ENCODE results near the gene MYT1.
"Not testable (repeated sequence)": the region's sequence is repeated elsewhere in the genome, so short reads cannot be mapped to it uniquely, and the experiment has no call there.

MYT1 gene

DNA sequence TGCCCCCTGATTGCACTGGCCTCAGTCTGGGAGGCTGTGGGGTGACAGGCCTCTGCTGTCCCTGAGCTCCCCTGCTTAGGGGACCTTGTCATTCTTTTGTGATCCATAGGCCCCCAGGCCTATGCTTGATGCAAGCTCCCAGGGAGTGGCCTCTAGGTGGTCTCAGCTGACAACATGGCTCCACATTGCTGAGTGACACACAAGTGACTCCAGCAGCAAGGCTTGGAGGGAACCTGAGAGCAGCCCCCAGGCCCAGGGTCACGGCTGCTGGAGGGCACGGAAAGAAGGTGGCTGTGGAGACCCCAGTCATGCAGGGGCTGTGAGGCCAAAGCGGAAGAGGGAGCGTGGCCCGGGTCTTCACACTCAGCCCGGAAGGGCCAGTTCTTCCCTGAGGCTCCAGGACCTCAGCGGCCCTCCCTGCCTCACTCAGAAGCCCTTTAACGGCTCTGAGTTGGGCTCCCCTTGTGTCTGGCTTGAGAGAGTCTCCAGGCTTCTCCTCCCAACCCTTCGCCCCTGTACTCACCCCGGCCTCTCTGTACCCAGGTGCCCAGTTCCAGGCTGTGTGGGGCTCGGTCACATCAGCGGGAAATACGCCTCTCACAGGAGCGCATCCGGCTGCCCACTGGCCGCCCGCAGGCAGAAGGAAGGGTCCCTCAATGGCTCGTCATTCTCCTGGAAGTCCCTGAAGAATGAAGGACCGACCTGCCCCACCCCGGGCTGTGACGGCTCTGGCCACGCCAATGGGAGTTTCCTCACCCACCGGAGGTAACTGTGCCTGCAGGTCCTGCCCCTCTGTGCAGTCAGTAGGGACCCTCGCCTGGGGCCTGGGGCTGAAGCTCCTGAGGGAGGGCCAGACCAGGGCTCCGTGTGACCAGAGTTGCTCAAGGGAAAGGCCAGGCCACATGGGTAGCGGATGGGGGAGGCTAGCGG, 67.6 kb downstream of the MYT1 start:
- Histone ChIP-seq H3K27ac (ENCODE audit: low read depth, low read length) (no peak overlapping the region), H3K9ac (ENCODE audit: low read length) (no peak overlapping the region), H3K4me3 (ENCODE audit: low read length) (no peak overlapping the region), H3K36me3 (ENCODE audit: control insufficient read depth, insufficient read depth, low read length) (no peaks in the 10 kb centered on the region), H3K27me3 (ENCODE audit: control insufficient read depth, insufficient read depth, low read length) (no peaks in the 10 kb centered on the region), H3K4me1 (ENCODE audit: control insufficient read depth, insufficient read depth, low read length) (no peaks in the 10 kb centered on the region)

DNA sequence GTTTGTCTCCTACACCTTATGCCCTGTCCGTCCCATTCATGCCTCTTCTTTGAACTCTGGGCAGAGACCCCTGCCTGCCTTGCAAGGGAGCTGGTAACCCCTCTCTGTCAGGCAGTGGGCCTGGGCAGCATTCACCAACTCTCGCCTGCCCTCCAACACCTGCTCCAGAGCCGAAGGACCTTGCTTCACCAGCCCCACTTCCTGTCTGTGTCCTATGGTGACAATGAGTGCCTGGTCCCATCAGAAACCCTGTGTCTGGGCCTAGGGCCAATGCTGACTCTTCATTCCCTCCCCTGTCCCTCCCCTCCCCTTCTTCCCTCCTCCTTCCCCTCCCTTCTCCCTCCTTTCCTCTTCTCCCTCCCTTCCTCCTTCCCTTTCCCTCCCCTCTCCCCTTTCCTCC, 68.5 kb downstream of the MYT1 start:
- Histone ChIP-seq H3K4me3 (ENCODE audit: low read length) (no peak overlapping the region), H3K9ac (ENCODE audit: low read length) (no peak overlapping the region), H3K27me3 (ENCODE audit: control insufficient read depth, insufficient read depth, low read length) (no peaks in the 10 kb centered on the region), H3K27ac (ENCODE audit: low read depth, low read length) (no peak overlapping the region), H3K36me3 (ENCODE audit: control insufficient read depth, insufficient read depth, low read length) (no peaks in the 10 kb centered on the region), H3K4me1 (ENCODE audit: control insufficient read depth, insufficient read depth, low read length) (no peaks in the 10 kb centered on the region)

DNA sequence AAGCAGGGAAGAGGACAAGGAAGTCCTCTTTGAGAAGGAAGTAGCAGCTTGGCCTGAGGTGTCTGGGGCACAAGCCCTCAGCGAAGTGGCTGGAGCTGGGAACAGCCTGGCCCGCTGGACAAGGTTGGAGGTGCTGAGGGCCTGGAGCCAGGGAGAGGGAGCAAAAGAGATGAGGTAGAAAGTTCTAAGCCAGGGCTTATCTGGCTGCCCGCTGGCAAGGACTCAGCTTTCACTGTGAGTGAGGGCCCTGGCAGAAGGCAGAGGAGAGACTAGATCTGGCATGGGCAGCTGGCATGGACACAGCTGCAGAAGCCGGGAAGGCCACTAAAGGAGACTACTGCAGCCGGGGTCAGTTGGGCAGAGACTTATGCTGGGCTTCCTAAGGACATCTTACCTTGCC, 69.5 kb downstream of the MYT1 start:
- no peaks in the 10 kb centered on the region for H3K27me3 ChIP-seq (ENCODE audit: control insufficient read depth, insufficient read depth, low read length)
- no peak overlapping the region for H3K27ac ChIP-seq (ENCODE audit: low read depth, low read length)
- no peaks in the 10 kb centered on the region for H3K36me3 ChIP-seq (ENCODE audit: control insufficient read depth, insufficient read depth, low read length)
- H3K4me3 ChIP-seq (ENCODE audit: low read length) = no peak overlapping the region
- H3K4me1 ChIP-seq (ENCODE audit: control insufficient read depth, insufficient read depth, low read length) = no peaks in the 10 kb centered on the region
- no peak overlapping the region for H3K9ac ChIP-seq (ENCODE audit: low read length)

DNA sequence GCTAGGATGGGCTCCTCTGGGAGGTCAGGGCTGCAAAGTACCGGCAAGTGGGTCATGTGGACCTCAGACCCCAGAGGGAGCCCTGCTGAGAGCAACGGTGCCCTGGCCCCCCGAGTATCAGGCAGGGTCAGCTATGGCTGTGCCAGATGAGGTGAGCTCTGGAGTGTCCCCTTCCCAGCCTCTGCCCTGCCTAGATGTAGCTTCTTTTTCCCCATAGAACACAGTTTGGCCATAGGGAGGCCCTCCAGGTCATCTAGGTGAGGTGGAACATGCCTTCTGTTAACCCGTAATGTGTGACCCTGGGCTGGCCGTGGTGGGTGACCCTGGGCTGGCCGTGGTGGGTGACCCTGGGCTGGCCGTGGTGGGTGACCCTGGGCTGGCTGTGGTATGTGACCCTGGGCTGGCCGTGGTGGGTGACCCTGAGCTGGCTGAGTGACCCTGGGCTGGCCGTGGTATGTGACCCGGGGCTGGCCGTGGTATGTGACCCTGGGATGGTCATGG, 70.1 kb downstream of the MYT1 start:
- Histone ChIP-seq H3K27me3 (ENCODE audit: control insufficient read depth, insufficient read depth, low read length) (no peaks in the 10 kb centered on the region), H3K4me3 (ENCODE audit: low read length) (no peak overlapping the region), H3K36me3 (ENCODE audit: control insufficient read depth, insufficient read depth, low read length) (no peaks in the 10 kb centered on the region), H3K9ac (ENCODE audit: low read length) (no peak overlapping the region), H3K27ac (ENCODE audit: low read depth, low read length) (no peak overlapping the region), H3K4me1 (ENCODE audit: control insufficient read depth, insufficient read depth, low read length) (no peaks in the 10 kb centered on the region)

DNA sequence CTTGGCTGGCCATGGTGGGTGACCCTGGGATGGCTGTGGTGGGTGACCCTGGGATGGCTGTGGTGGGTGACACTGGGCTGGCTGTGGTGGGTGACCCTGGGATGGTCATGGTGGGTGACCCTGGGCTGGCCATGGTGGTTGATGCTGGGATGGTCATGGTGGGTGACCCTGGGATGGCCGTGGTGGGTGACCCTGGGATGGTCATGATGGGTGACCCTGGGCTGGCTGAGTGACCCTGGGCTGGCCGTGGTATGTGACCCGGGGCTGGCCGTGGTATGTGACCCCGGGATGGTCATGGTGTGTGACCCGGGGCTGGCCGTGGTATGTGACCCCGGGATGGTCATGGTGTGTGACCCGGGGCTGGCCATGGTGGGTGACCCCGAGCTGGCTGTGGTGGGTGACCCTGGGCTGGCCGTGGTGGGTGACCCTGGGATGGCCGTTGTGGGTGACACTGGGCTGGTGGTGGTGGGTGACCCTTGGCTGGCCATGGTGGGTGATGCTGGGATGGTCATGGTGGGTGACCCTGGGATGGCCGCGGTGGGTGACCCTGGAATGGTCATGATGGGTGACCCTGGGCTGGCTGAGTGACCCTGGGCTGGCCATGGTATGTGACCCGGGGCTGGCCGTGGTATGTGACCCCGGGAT, 70.8 kb downstream of the MYT1 start:
- H3K36me3 ChIP-seq (ENCODE audit: control insufficient read depth, insufficient read depth, low read length); H3K4me1 ChIP-seq (ENCODE audit: control insufficient read depth, insufficient read depth, low read length); H3K9ac ChIP-seq (ENCODE audit: low read length); H3K27ac ChIP-seq (ENCODE audit: low read depth, low read length); H3K4me3 ChIP-seq (ENCODE audit: low read length); H3K27me3 ChIP-seq (ENCODE audit: control insufficient read depth, insufficient read depth, low read length): not testable (repeated sequence)

DNA sequence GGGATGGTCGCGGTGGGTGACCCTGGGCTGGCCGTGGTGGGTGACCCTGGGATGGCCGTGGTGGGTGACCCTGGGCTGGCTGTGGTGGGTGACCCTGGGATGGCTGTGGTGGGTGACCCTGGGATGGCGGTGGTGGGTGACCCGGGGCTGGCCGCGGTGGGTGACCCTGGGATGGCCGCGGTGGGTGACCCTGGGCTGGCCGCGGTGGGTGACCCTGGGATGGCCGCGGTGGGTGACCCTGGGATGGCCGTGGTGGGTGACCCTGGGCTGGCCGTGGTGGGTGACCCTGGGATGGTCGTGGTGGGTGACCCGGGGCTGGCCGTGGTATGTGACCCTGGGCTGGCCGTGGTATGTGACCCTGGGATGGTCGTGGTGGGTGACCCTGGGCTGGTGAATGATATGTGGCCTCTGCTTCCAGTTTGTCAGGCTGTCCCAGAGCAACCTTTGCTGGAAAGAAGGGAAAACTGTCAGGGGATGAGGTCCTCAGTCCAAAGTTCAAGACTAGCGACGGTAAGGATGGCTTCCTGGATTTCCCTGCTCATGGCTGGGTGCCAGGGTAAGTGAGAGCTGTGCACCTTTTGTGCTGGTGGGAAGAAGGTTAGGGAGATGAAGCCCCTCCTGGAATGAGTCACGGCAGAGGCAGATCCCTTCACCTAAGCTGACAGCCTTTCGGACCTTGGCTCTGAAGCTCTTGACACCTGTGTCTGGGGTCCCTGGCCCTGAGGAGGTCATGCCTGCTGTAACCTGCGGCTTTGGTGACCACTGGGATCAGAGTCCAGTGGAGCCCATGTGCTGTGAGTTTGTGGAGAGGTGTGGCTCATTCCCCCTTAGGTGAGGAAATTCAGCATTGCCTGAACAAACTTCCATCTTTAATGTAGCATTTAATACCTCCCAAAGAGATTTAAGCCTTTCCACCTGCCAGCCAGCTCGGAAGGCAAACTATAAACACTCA, 72.2 kb downstream of the MYT1 start:
- Histone ChIP-seq H3K36me3 (ENCODE audit: control insufficient read depth, insufficient read depth, low read length) (no peaks in the 10 kb centered on the region), H3K27ac (ENCODE audit: low read depth, low read length) (no peak overlapping the region)

DNA sequence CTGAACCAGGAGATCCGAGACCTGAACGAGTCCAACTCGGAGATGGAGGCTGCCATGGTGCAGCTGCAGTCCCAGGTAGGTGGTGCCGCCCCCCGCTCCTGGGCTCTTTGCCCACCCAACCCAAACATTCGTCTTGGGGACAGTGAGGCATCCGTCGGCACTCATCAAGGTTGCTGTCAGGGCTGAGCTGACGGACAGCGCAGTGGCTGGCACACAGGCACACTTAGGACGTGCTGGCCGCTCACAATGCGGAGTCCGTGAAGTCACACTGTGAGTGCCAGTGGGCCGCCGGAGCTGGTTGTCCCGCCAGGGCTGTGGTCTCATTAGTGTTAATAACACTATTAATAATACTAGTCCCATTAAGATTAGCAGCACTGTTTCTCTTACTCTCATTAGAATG, 73.1 kb downstream of the MYT1 start:
- no peak overlapping the region for H3K4me3 ChIP-seq (ENCODE audit: low read length)
- no peak overlapping the region for H3K27ac ChIP-seq (ENCODE audit: low read depth, low read length)
- no peaks in the 10 kb centered on the region for H3K36me3 ChIP-seq (ENCODE audit: control insufficient read depth, insufficient read depth, low read length)
- H3K9ac ChIP-seq (ENCODE audit: low read length) = no peak overlapping the region
- no peaks in the 10 kb centered on the region for H3K27me3 ChIP-seq (ENCODE audit: control insufficient read depth, insufficient read depth, low read length)
- H3K4me1 ChIP-seq (ENCODE audit: control insufficient read depth, insufficient read depth, low read length) = no peaks in the 10 kb centered on the region

More for the DNA sequence above, 72.2 kb downstream of the MYT1 start:
- Histone ChIP-seq H3K4me3 (ENCODE audit: low read length) (no peak overlapping the region), H3K9ac (ENCODE audit: low read length) (no peak overlapping the region), H3K4me1 (ENCODE audit: control insufficient read depth, insufficient read depth, low read length) (no peaks in the 10 kb centered on the region), H3K27me3 (ENCODE audit: control insufficient read depth, insufficient read depth, low read length) (no peaks in the 10 kb centered on the region)

DNA sequence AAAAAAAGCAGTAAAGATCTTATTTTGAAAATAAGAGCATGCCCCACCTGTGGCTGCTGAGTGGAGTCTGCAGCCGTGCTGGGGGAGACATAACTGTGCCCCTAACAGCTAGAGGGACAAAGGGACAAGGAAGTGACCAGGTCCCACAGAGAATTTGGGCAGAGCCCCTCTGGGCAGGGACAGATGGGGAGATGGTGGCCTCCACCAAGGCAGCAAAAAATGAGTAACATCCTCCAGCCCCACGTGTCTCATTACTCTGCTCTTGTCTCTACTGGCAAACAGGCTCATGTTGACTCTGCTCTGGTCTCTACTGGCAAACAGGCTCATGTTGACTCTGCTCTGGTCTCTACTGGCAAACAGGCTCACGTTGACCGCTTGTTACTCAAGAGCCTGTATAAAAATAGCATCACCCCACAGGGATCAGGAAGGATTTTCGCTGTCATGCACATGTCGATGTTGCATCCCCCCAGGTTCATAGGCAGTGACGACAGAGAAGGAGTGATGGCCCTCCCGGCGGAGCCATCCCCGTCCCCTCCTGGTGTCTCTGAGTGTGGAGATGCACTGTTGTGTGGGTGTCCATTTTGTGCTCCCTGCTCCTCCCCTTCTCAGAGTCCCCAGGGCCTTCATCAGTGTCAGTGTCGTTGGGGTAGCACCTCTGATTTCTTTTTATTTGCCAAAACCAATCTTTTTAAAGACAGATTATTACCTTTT, 74.0 kb downstream of the MYT1 start:
- Histone ChIP-seq H3K27me3 (ENCODE audit: control insufficient read depth, insufficient read depth, low read length) (no peaks in the 10 kb centered on the region), H3K9ac (ENCODE audit: low read length) (no peak overlapping the region), H3K4me1 (ENCODE audit: control insufficient read depth, insufficient read depth, low read length) (no peaks in the 10 kb centered on the region), H3K27ac (ENCODE audit: low read depth, low read length) (no peak overlapping the region), H3K4me3 (ENCODE audit: low read length) (no peak overlapping the region), H3K36me3 (ENCODE audit: control insufficient read depth, insufficient read depth, low read length) (no peaks in the 10 kb centered on the region)

DNA sequence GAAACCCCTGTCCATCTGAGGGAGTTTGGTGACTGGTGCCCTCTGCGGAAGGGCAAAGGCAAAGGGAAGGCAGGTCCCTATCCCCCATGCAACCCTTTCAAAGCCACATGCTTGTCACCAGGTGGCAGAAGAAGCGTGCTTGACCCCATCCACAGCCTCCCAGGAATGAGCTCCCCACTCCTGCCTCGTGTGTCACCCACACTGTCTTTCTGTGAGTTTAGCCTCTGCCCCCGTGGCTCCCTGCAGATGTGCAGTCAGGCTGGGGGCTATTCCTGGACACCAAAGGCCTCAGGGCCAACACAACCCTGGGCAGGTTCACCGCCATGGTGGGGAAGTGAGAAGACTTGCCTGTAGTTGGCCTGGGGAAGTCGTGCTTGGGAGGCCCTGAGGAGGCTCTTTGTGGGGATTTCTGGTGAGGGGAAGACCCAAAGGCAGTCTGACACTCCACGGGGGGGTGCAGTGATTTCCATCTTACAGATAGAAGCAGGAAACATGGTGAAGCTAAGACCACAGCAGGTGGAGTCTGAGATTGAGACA, 74.7 kb downstream of the MYT1 start:
- Histone ChIP-seq H3K27me3 (ENCODE audit: control insufficient read depth, insufficient read depth, low read length) (no peaks in the 10 kb centered on the region), H3K27ac (ENCODE audit: low read depth, low read length) (no peak overlapping the region), H3K36me3 (ENCODE audit: control insufficient read depth, insufficient read depth, low read length) (no peaks in the 10 kb centered on the region), H3K9ac (ENCODE audit: low read length) (no peak overlapping the region), H3K4me1 (ENCODE audit: control insufficient read depth, insufficient read depth, low read length) (no peaks in the 10 kb centered on the region), H3K4me3 (ENCODE audit: low read length) (no peak overlapping the region)

DNA sequence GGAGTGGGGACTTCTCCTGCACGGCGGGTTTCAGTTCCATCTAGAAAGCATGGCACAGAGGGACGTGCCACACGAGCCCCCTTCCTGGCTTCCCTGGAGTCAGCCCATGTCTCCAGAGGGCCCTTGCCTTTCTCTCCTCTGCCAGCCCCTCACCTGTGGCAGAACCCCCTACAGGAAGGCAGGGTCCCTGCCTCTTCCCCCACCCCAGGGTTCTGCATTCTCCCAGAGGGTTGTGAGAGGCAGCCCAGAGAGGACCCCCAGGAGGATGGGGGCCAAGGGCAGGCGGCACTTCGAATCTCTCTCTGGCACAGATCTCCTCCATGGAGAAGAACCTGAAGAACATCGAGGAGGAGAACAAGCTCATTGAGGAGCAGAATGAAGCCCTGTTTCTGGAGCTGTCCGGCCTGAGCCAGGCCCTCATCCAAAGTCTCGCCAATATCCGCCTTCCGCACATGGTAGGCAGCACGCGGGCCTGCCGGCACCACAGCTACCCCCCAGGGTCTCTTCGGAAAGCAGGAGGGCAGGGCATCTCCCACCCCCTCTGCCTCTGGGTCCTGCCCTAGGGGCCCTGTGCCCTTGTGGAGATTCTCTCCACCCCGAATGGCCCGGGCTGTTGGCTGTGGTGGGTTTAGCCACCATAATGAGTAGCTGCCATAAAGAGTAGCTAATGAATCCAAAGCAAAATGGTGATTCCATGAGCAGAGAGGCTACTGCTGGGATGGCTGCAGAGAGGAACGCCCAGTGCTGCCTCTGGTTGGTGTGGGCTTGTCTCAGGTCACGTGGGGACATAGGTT, 75.4 kb downstream of the MYT1 start:
- no peaks in the 10 kb centered on the region for H3K4me1 ChIP-seq (ENCODE audit: control insufficient read depth, insufficient read depth, low read length)
- no peaks in the 10 kb centered on the region for H3K27me3 ChIP-seq (ENCODE audit: control insufficient read depth, insufficient read depth, low read length)
- H3K4me3 ChIP-seq (ENCODE audit: low read length) = no peak overlapping the region
- H3K36me3 ChIP-seq (ENCODE audit: control insufficient read depth, insufficient read depth, low read length) = no peaks in the 10 kb centered on the region
- H3K9ac ChIP-seq (ENCODE audit: low read length) = no peak overlapping the region
- no peak overlapping the region for H3K27ac ChIP-seq (ENCODE audit: low read depth, low read length)

All from rectal smooth muscle tissue (tissue), 1 donor.